Omental fat pad (tissue), 4 donors: ENCODE measurements around the gene KIRREL2. TPM values are rescaled to one million over a fixed set of nuclear protein-coding genes. Genes with fewer than 3 reads are reported as not detected.
A peak's percentile ranks its signal among the peaks of the same experiment; 100 is the strongest.
"Not testable (repeated sequence)": the region's sequence is repeated elsewhere in the genome, so short reads cannot be mapped to it uniquely, and the experiment has no call there.

Experiments
- ATAC-seq: fragments of 150-250 bp; one replicate; pipeline ENCODE4 v1.9.1; 2016; ENCODE audit warnings: mild to moderate bottlenecking, moderate library complexity; ENCODE audit not compliant: low FRiP score
- DNase-seq: peaks from one replicate; pipeline ENCODE4 v3.0.0-alpha.2; 2019; ENCODE audit warnings: low spot score
- CTCF ChIP-seq, 3 donors: fragments of 450-650 bp; IDR thresholded peaks; one replicate each; pipeline ENCODE4 v1.5.1; 2016 to 2017; ENCODE audit warnings: antibody characterized with exemption in 3 of 3, mild to moderate bottlenecking in 3 of 3, moderate library complexity in 2 of 3
- total RNA-seq, 4 donors: library from RNA; depleted of rRNA; stranded (reverse); fragments of >200 nt; gene quantifications; one replicate each; pipeline ENCODE4 v1.1.0, GENCODE V29; 2016

KIRREL2 gene
- total RNA-seq, 4 donors from 2014 or later, result 0.25 to 1.4 (median 0.48) TPM; not detected in 1

DNA sequence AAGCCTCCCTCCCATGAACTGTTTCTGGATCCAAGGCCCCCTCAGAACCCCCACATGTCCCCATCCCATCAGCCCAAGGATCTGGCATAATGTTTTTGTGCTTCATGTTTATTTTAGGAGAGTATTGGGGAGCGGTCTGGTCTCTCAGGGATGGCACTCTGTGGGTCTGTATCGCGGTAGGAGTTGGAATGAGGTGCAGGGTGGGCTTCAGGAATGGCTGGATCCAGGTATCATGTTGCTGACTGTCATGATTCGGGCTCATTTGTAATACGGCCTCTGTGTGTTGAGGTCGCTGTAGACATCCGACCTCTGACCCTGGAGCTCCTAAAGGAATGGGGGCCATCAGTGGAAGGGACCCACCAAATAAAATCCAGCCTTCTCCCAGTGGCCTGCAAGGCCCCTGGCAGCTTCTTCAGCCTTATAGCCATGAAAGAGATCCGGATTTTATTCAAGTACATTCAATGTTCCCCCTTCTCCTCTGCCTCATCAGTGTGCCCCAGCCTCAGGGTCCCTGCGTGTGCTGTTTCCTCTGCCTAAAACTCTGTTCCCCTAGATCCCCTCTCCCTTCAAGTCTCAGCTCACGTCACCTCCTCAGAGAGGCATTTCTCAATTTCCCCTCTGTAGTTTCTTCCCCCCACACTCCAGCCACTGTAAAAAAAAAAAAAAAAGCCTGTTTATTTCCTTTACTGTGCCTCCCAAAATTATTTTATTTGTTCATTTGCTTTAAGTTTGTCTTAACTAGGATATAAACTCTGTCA lies 47.8 kb downstream of the KIRREL2 start:
- no peak for TF ChIP-seq CTCF (IDR thresholded peaks at IDR 0.05)
- no peak for ATAC-seq
- DNase-seq, result no peak

DNA sequence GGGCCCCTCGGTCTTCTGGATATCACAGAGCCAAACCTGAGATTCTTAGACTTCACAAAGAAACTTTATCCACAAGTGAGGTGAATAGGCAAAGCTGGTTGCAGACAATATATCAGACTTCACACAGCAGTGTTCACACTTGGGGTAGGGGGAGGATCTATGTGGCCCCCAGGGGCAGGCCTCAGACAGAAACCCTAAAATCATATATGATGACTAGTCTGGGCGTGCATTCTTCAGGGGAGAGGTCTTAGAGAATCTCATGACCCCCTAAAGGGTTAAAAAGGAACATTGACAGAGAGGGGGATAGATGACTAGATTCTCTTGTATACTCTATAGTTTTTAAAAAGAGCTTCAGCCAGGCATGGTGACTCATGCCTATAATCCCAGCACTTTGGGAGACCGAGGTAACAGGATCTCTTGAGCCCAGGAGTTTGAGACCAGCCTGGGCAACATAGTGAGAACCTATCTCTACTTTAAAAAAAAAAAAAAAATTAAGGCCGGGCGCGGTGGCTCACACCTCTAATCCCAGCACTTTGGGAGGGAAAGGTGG lies 48.5 kb downstream of the KIRREL2 start:
- no peak for TF ChIP-seq CTCF (IDR thresholded peaks at IDR 0.05)
- no peak for ATAC-seq
- DNase-seq, result no peak

DNA sequence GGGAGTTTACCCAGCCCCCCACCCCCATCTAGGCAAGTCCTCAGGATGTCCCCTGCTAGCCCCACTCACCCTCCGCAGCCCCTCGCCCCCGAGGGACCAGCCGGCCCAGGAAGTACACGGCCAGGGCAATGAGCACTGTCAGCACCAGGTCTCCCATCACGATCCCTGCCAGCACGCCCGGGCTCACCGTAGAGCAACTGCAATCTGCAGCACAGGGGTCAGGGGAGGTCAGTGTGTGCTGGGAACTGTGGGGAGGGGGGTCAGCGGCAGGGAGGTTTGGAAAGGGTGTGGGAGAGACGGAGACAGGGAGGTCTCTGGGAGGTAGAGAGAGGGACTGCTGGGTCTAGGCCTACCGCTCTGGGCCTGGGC lies 50.6 kb downstream of the KIRREL2 start:
- DNase-seq (no peak), ATAC-seq (no peak)
- TF ChIP-seq CTCF (IDR thresholded peaks at IDR 0.05), result no peak

DNA sequence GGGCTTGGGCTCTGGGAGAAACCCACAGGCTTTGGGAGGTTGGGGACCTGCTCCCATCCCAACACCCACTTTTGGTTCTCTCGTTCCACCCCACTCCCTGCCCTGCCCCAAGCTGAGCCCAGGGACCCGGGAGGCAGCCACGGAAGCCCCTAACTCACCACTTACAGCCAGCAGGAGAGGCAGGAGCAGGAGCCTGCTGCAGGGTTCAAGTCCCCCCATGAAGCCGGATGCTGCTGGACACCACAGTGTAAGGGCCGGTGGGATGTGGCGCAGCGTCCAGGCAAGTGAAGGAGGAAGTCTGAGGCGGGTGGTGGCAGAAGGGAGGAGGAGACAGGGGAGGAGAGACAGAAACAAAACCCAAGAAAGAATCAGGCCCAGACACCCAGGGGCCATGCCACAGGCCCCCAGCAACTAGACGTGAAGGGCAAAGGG lies 51.3 kb downstream of the KIRREL2 start, which contains the start of gene TYROBP:
TSS of gene TYROBP (minus strand) at position 286 of the 432 bp plus-strand sequence. CDS start at position 219, 67 bp downstream.
- ATAC-seq, result peak; percentile 33
- no peak for TF ChIP-seq CTCF (IDR thresholded peaks at IDR 0.05)
- no peak for DNase-seq

GRCh38 chr19:35908973-35909683 lies 52.4 kb downstream of the KIRREL2 start:
- DNase-seq (no peak), ATAC-seq (peak; percentile 22)
- TF ChIP-seq CTCF (IDR thresholded peaks at IDR 0.05), result no peak

DNA sequence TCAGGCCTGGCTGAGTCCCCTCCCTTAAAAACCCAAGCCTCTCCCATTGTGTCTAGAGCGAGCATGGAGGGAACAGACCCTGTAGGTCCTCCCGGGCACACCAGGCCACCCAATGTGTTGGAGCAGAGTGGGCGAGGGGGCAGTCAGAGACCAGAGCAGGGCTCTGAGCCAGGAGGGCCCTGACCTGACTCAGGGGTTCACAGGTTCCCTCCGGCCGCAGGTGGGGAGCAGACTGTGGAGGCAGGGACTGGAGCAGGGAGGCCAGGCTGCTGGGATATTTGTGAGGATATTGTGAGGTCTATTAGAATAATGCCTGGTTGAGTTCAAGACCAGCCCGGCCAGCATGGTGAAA lies 52.9 kb downstream of the KIRREL2 start:
- DNase-seq (no peak), ATAC-seq (no peak)
- TF ChIP-seq CTCF (IDR thresholded peaks at IDR 0.05), result no peak

DNA sequence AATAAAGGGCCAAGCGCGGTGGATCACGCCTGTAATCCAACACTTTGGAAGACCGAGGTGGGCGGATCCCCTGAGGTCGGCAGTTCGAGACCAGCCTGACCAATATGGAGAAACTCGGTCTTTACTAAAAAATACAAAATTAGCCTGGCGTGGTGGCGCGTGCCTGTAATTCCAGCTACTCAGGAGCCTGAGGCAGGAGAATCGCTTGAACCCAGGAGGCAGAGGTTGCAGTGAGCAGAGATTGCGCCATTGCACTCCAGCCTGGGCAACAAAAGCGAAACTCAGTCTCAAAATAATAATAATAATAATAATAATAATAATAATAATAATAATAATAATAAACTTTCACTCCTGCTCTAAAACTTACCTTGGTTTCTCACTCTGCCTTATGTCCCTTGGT lies 53.6 kb downstream of the KIRREL2 start:
- DNase-seq, ATAC-seq: not testable (repeated sequence)
